Fibroblast of skin of back (primary cell): ENCODE measurements around the gene ACOXL.

ENCODE experiments used
- DNase-seq: peaks from one replicate; pipeline ENCODE4 v3.0.0-alpha.2; 2013

ACOXL gene

DNA sequence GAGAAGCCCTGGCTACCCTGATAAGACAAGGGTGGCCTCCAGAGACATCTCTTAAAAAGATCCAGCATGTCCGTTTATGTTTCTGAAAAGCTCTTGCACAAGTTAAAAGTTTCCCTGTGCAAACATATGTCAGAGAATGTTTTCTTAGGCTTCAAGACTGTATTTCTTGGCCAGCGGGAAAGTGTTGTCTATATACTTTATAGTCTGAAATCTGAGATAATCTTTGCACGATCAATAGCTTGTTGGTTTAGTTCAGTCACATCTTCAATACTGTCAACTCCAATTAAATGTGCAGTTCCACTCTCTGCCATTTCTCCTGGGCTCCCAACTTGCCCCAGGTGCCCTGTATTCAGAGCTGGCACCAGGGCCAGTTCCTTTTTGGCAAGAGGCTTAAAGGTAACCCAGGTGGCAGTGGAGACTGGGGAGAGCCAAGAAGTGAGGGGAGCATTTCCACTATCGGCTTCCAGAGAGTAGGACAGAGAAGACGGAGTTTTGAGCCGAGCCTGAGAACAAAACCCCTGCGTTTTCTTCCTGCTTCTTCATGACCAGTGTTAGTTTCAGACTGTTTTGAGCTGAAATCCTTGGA is 64.4 kb downstream of the ACOXL start:
- no peak for DNase-seq

DNA sequence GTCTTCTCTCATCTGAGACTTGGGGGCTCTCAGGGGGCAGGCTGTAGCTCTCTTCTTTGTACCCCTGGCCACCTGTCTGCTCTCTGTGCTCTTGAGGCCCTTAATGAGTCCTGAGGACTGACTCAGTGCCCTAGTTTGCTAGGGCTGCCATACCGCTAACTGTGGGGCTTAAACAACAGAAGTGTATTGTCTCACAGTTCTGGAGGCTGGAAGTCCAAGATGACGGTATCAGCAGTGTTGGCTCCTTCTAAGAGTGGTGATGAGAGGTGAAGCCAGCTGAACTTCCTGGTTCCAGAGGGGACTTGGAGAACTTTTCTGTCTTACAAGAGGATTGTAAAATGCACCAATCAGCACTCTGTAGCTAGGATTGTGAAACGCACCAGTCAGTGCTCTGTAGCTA is 67.0 kb downstream of the ACOXL start:
- no peak for DNase-seq

DNA sequence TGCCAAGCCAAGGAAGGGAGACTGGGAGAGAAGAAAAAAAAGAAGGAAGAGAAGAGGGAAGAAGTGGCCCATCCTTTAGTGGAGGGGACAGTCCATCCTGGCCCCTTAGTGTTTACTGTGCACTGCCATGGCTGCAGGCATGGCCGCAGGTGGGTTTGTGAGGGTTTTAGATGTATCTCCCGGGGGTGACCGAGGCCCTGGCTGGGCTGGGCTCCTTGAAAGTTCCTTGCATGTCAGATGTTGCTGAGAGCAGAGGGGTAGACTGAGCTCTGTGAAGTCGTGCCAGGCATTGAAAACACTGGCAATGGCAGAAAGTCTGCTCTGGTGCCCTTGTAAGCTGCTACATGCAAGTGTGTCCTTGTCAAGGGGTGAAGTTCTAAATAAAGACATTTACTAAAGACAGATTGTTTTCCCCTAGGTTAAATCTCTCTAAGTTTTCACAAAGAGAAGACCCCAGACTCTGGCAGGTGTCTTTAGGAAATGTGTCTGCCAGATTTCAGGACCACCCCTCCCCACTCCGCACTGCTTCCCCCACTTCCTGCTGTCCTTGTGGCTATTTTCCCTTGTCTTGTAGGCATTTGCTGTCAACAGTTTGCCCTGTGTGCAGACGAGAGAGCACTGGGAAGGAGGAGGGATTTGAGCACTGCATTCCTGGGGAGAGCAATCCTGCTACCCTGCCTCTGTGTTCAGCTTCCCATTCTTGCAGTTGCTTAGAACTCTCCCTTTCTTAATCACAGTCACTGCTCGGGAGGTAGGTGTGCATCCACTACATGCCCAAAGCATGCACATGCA is 68.4 kb downstream of the ACOXL start:
- DNase-seq = no peak

DNA sequence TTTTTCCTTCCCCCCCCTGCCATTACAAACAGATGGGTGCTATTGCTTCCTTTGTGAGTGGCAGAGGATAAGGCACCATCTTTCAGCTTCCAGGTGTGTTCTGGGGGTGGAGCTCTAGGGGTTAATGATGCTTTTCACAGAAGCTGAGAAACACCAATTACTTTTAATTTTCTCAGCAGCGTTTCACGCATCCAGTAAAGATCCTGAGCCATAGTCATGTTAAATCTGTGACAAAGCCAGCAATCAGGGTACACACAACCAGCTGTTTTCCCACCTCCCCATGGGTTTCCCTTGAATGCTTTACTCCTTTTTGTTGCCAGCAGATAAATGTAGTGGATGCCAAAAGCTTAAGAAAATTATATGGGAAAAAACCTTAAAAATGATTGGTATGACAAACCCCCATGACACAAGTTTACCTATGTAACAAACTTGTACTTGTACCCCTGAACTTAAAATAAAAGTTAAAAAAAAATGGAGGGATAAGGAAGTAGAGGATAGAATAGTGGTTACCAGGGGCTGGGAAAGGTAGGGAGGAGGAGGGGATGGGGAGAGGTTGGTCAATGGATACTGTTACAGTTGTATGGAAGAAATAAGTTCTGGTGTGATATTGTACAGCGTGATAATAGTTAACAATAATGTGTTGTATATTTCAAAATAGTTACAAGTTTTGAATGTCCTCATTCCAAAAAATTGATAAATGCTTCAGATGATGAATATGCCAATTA is 70.0 kb downstream of the ACOXL start:
- no peak for DNase-seq

DNA sequence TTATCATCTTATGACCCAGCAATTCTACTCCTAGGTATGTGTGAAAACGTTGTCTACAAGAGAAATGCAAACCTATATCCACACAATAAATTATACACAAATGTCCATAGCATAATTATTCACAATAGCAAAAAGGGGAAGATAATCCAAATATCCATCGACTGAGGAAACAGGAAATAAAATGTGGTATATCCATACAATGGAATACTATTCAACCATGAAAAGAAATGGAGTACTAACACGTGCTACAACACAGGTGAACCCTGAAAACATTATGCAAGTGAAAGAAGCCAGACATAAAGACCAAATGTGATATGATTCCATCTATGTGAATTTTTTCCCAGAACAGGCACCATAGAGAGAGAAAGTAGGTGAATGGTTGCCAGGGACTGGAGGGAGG is 72.1 kb downstream of the ACOXL start:
- no peak for DNase-seq

DNA sequence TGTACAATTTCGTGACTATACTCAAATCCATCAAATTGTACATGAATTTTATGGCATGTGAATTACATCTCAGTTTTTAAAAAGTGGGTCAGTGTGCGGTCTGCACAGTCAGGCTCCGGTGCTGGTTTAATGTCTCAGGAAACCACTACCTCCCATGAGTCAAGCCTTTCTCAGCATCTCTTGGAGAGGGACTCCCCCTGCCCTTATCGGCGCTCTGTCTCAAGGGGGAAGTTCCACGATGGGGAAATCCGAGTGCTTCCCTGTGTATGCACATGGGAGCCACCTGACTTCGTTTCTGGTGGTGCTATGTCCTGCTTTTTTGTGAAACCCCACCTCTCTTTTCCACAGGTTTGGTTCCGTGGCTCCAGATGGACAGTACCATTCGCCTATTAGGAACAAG is 72.5 kb downstream of the ACOXL start:
- DNase-seq = no peak

DNA sequence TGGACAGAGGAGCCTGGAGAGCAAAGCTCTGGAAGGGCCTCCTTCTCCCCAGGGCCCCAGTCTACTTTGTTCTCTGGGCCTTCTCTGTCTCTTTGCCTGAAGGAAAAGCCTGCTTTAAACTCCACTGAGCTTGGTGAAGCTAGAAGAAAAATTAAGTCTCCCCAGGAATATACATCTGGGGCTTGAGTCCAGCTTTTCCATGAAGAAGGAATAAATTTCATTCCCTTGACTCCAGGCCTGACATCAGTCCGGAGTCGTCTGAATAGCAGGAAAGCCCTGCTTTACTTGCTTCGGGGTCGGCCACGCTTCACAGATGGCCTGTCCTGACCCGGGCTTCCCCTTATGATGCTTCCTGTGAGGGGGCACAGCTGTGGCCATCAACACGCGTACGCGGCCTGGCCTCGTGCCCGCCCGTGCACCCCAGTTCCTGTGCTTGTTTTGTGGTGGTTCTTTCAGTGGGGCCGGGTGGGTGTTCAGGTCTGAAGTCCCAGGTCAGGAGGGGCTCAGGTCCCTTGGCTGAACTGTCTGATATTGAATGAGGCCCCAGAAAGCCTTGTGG is 73.6 kb downstream of the ACOXL start:
- DNase-seq = no peak

DNA sequence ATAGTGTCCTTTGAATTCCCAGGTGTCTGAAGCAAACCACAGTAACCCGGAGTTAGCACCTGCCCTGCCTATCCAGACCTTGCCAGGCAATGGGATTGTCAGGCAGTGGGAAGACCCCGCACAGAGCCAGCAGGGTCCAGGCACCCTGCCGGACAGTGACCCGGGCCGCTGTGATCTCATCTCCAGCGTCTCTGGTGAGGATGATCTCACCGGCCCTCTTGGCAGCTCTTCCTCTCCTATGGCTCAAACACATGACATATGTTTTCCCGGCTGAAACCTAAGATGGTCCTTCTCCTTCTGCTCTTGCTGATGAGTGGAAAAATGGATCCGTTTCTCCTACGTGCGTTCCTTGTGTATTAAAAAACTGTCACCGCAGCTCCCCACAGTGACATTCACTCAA is 75.1 kb downstream of the ACOXL start:
- DNase-seq = peak; percentile 27

DNA sequence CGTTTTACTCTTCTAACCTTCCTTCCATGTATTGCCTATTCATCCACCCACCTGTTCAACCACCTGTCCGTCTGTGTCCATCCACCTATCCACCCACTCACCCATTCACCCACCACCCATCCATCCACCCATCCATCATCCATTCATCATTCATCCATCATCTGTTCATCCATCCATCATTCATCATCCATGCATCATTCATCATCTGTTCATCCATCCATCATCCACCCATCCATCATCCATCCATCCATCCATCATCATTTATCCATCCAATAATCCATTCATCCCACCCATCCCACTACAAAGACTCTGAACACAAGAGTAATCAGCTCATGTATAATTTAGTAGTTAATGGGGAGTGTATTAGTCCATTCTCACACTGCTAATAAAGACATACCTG is 78.0 kb downstream of the ACOXL start:
- no peak for DNase-seq

DNA sequence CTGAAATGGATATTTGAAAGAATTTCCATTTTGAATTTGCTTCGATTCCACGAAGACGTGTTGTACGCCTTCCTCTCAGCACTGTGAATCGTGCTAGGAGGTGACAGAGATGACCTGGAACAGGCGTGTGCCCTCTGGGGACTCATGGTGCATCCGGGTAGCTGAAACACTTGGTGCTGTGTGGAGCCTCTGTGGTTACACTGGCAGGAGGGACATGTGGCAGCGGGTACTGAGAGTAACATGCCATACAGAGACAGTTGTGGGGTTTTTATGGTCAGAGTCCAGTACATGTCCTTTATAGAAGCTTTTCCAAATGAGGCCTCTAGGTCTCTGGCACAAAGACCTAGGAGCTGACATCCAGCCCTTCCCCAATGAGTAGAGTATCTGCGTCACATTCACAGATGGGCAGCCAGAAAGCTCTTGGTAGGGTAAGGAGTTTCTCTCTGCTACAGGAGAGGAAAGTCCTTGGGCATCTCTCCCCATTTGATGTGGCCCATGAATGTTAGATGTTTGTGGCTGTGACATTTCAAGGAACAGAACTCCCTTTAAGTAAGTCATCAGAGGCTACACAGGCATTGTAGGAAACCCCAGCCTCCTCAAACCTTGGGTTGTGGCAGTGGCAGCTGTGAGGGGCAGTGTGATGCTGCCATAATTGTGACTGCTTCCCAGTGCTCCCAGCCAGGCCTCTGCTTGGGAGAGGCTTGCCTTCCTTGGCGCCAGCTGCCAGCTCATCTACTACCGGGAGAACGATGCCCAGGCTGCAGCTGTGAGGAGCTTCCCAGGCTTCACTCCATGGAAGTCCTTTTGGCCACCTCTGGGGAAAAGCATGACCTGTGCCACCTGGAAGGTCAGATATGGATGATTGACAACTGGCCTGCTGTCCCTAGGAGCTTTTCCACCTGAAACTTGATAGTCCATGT is 80.6 kb downstream of the ACOXL start:
- DNase-seq = no peak

DNA sequence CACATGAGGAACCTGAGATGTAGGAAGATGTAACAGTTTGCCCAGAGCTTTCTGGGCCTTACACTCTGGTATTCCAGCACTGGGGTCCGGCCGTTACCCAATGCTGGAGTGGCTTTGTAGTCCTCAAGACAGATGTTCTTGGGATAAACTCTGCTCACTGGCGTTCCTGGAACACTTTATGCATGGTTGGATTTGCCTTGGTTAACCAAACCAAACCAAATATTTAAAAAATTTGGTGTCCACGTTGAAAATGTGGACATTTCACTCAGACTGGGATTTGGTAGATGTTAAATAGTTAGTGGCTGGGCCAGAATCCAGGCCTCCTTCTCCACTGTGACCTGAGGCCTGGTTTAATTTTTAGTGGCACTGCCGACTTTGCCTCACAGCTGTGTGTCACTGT is 81.5 kb downstream of the ACOXL start:
- DNase-seq = no peak

DNA sequence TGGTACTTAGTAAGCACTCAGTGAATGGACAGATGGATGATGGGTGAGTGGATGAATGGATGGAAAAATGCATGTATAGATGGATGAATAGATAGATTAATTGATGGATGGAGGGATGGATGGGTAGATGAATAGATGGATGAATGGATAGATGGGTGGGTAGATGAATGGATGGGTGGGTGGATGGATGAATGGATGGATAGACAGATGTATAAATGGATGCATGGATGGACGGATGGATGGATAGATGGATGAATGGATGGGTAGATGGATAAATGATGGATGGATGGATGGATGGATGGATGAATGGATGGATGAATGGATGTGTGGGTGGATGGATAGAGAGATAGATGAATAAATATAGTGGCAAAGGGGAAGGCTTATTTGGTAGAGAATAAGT is 83.6 kb downstream of the ACOXL start:
- no peak for DNase-seq

DNA sequence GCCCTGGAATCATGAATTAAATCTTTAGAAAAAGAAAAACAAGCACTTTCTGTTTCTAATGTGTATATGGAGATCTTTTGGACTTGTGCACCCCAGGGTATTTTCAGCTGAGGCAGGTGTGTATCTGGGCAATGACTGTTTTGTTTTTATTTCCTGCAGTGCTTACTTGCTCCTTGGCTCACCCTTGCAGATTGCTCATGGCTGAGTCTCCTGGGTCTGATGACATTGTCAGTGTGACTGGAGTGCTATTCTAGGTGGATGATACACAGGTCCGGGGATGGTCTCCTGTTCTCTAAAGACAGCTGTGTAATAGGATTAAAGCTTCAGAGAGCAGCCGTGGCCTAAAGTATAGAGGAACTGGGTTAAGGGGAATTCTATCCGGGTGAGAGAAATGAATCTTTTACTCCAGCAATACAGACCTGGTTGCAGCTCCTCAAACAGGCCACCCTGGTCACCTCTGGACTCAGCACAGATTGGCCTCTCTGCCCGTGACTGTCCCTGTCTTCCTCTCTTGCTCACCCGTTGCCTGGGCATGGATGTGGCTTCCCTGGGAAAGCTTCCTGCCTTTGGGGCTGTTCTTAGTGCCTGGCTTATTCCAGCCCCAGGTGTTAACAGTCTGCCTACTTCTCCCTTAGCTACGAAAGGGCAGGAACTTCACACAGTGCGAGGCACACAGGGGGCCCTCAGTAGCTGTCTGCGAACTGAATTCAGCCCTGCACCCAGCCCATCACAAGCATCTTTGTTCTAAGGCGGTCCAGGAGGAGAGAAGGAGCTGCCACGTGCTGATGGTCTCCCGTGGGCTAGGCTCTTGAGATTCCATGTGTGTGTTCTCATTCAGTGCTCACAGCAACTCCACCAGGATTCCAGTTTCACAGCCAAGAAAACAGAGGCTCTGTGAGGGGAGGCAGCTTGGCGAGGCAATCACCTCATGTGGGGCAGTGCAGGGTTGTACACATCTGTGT is 84.3 kb downstream of the ACOXL start:
- no peak for DNase-seq

DNA sequence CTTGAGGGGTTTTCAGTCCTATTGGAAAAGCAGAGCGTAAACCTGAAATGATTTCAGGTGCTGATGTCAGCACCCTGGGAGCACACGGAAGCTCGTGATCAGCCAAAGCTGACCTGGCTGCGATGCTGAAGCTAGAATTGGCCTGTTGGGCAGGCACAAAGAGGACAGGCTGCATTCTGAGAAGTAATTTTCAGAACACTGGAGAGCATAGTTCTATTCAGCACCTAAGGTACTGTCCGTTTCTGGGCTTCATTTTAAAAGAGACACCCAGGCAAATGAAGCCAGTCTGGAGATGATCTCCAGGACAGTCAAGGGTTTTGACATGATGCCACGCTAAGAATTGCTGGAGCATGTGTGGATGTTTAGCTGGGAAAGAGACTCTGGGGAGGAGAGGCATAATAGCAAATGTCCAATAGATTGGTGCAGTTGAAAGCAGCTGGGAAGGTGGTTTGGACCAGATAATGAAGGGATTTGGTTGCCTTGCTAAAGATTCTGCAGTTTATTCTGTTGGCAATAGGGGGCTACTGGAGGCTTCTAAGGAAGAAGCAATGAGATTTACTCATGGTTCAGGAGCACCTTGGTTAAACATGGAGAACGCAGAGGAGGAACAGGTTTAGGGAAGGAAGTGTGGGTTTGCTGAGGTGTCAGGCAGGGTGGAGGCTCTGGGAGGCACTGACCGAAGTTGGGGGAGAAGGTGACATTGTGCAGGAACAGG is 86.6 kb downstream of the ACOXL start:
- DNase-seq = no peak

DNA sequence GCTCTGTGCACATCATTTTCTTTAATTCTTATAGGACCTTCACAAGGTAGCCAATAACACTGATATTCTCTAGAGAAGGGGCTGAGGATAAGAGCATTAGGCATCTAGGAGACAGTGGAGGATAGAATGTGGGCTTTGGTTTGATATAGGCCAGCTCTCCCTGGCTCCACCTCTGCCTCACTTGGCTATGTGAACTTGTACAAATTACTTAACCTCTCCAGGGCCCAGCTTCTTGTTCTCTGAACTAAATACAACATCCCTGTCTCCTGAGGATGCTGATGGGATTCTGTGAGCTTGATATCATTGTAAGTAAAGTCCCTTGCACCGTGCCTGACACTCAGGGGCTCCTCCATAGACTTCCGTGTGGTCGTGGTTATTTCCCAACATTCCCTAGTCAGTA is 87.3 kb downstream of the ACOXL start:
- no peak for DNase-seq

DNA sequence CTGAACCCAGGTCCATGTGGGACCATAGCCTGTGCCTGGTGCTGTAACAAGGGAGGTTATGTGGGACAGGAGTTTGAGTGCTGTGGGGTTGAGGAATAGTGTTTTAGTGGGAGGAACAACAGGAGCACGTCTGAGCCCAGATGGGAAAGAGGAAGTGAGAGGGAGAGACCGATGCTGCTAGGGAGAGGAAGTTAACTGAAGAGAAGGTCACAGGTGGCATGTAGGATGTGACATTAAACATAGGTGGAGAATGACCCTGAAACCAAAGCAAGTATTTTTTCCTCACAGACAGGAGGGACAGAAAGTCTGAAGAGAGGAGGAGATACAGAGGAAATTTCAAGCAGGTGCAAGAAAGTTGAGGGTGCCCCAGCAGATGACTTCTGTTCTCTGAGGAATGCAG is 87.8 kb downstream of the ACOXL start:
- DNase-seq = no peak

DNA sequence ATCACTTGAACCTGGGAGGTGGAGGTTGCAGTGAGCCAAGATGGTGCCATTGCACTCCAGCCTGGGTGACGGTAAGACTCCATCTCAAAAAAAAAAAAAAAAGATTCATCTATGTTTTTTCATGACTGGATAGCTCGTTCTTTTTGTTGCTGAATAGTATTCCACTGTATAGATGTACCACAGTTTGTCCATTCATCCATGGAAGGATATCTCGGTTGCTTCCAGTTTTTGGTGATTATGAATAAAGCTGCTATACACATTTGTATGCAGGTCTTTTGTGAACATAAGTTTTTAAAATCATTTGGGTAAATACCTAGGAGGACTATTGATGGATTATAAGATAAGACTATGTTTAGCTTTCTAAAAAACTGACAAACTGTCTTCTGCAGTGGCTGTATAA is 90.8 kb downstream of the ACOXL start:
- DNase-seq = no peak

DNA sequence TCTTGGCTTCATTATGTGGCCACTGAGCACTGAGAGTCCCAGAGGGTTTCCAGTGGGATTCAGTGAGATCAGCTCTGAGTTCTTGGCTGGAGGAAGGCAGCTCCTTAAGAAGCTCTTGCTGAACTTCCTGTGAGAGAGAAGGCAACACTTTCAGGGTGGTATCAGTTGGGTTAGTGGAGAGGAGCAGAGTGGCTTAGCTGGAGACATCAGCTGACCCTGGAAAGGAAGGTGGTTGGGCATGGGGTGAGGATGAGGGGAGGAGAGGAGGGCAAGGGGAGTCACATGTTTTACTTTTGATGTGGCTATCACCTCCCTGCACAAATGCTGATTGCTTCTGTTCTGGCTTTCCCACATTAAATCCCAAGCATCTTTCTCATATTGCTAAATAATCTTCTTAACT is 95.1 kb downstream of the ACOXL start:
- no peak for DNase-seq

DNA sequence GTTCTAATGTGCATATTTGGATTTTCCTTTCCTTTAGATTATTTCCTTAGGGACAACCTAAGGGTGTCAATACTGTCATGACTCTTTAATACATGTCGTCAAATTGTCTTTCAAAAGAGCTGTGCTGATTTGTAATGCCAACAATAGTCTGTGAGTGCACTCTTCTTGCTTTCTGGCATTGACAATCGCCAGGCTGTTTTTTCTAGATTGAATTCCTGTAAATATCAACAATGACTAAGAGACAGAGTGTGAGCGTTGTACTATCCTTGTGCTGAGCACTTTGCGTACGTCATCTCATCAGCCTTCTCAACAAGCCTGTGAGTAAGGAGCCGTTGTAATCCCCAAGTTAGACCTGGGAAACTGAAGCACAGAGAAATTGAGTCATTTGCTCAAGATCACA is 96.0 kb downstream of the ACOXL start:
- DNase-seq = no peak

DNA sequence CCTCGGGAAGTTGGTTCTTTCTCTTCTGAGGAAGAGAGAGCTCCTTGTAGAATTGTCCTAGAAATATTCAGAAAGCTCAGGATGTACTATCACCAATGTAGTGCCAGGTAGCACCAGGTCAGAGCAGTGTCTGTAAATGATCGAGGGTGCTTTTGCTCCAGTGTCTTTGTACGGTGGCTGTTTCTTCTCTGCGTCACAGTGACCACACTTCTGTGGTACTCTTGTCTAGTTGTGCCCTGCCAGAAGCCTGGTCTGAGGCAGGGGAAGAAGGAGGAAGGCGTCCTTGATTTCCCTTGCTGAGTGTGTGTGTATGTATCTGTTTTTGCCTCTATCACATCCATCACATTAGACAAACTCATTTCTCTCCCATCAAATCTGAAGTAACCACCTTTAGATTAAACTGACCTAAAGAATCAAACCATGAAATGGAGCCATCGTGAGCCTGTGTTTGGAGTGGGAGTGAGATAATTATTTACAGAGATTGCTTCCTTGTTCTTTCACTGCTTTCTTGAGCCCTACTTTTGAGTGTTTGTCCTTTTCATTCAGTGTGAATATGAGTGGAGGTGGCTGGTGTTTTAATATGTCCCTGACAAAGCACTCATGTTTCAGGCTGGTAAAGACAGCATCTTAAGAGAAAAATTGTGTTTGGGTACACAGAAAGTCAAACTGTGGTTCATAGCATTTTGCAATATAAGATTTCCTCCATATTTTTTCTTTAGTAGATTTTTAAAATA is 97.2 kb downstream of the ACOXL start:
- DNase-seq = no peak
